BE2C (cell line): ENCODE measurements around the gene PIK3CD.
"Not testable (repeated sequence)": the region's sequence is repeated elsewhere in the genome, so short reads cannot be mapped to it uniquely, and the experiment has no call there.

Source experiments
- DNase-seq: peaks from one replicate; pipeline ENCODE4 v3.0.0-alpha.2; 2020
- H3K27me3 ChIP-seq: fragments of 250-450 bp; sonication (Bioruptor Pico); 2 replicates; pipeline ENCODE4 v1.5.1; 2020; ENCODE audit warnings: mild to moderate bottlenecking
- H3K36me3 ChIP-seq: fragments of 250-450 bp; sonication (Bioruptor Pico); 2 replicates; pipeline ENCODE4 v1.5.1; 2020; ENCODE audit warnings: mild to moderate bottlenecking
- H3K4me1 ChIP-seq: fragments of 250-450 bp; sonication (Bioruptor Pico); 2 replicates; pipeline ENCODE4 v1.5.1; 2020
- H3K4me3 ChIP-seq: 2 replicates; pipeline ENCODE4 v1.5.1; 2011; ENCODE audit warnings: low read depth, low read length
- H3K9me3 ChIP-seq: fragments of 250-450 bp; sonication (Bioruptor Pico); 2 replicates; pipeline ENCODE4 v1.5.1; 2020
- CTCF ChIP-seq: IDR thresholded peaks from 2 replicates; pipeline ENCODE4 v1.5.1; 2012; ENCODE audit warnings: mild to moderate bottlenecking, low read depth, low read length

Gene PIK3CD

GRCh38 chr1:9665193-9665592, 13.7 kb downstream of the PIK3CD start:
- no peak for TF ChIP-seq CTCF
- Histone ChIP-seq H3K4me1 (no peaks in the 10 kb centered on the region), H3K4me3 (no peak overlapping the region), H3K36me3 (no peaks in the 10 kb centered on the region), H3K27me3 (no peaks in the 10 kb centered on the region), H3K9me3 (no peaks in the 10 kb centered on the region)
- no peak for DNase-seq

- H3K4me1 ChIP-seq: no peaks in the 10 kb centered on the region
- no peak for DNase-seq
- H3K27me3 ChIP-seq: no peaks in the 10 kb centered on the region
- no peaks in the 10 kb centered on the region for H3K36me3 ChIP-seq
- no peak overlapping the region for H3K4me3 ChIP-seq
- no peaks in the 10 kb centered on the region for H3K9me3 ChIP-seq
- no peak for TF ChIP-seq CTCF
Observed at GRCh38 chr1:9668080-9668479, 16.5 kb downstream of the PIK3CD start.

GRCh38 chr1:9670085-9670484, 18.6 kb downstream of the PIK3CD start:
- DNase-seq: no peak
- no peak for TF ChIP-seq CTCF
- Histone ChIP-seq H3K36me3 (no peaks in the 10 kb centered on the region), H3K4me1 (no peaks in the 10 kb centered on the region), H3K9me3 (no peaks in the 10 kb centered on the region), H3K4me3 (no peak overlapping the region), H3K27me3 (no peaks in the 10 kb centered on the region)

GRCh38 chr1:9671377-9672140, 20.0 kb downstream of the PIK3CD start:
- Histone ChIP-seq H3K36me3 (no peaks in the 10 kb centered on the region), H3K4me3 (no peak overlapping the region), H3K9me3 (no peaks in the 10 kb centered on the region), H3K4me1 (no peaks in the 10 kb centered on the region), H3K27me3 (no peaks in the 10 kb centered on the region)
- no peak for DNase-seq
- TF ChIP-seq CTCF: no peak

DNA sequence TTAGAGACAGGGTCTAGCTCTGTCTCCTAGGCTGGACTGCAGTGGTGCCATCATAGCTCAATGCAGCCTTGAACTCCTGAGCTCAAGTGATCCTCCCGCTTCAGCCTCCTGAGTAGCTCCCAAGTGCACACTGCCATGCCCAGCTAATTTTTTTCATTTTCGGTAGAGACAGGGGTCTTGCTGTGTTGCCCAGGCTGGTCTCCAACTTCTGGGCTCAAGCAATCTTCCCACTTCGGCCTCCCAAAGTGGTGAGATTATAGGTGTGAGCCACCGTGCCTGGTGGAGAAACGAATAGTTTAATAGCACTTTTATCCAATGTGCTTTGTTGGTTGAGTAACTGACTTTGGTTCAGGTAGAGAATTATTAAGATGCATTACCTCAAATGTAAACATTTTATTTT, 20.9 kb downstream of the PIK3CD start:
- TF ChIP-seq CTCF: no peak
- no peaks in the 10 kb centered on the region for H3K4me1 ChIP-seq
- no peaks in the 10 kb centered on the region for H3K9me3 ChIP-seq
- no peaks in the 10 kb centered on the region for H3K27me3 ChIP-seq
- H3K36me3 ChIP-seq: no peaks in the 10 kb centered on the region
- no peak overlapping the region for H3K4me3 ChIP-seq
- no peak for DNase-seq

DNA sequence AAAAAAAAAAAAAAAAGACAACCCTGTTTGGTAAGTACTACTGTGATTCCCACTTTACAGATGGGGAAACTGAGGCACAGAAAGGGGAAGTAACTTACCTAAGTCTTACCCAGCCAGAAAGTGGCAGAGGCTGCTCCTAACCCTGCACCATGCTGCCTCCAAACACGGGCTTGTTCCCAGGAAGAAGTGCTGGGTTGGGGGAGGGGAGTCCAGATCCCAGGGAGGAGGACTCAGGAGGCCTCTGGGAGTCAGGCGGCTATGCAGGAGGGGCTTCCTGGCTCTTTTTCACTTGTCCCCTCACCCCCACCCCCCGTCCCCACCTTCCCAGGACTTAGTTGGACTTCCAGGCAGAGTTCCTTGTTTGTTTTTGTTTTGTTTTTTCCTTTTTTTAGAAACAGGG, 23.9 kb downstream of the PIK3CD start:
- Histone ChIP-seq H3K36me3 (no peaks in the 10 kb centered on the region), H3K9me3 (no peaks in the 10 kb centered on the region), H3K4me3 (no peak overlapping the region), H3K27me3 (no peaks in the 10 kb centered on the region), H3K4me1 (no peaks in the 10 kb centered on the region)
- DNase-seq: no peak
- TF ChIP-seq CTCF: no peak

DNA sequence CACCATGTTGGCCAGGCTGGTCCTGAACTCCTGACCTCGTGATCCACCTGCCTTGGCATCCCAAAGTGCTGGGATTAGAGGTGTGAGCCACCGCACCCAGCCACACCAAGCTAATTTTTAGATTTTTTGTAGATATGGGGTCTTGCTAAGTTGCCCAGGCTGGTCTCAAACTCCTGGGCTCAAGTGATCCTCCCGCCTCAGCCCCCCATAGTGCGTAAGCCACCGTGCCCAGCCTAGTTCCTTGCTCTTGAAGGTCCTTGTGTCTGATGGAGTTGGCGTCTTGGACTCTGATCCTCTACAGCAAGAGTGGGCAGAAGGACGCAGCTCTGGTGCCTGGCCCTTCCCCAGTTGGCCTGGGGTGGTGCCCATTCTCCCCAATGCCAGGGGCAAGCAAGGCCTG, 24.6 kb downstream of the PIK3CD start:
- not testable (repeated sequence) for DNase-seq, H3K27me3 ChIP-seq, H3K4me3 ChIP-seq, H3K36me3 ChIP-seq, H3K4me1 ChIP-seq, H3K9me3 ChIP-seq
